ENCODE data around the gene ZBTB16. TPM values are rescaled to one million over a fixed set of nuclear protein-coding genes. Genes with fewer than 3 reads are reported as not detected.

ZBTB16 gene
- total RNA-seq, 1 experiment from 2014 or later = 0.21 TPM

DNA sequence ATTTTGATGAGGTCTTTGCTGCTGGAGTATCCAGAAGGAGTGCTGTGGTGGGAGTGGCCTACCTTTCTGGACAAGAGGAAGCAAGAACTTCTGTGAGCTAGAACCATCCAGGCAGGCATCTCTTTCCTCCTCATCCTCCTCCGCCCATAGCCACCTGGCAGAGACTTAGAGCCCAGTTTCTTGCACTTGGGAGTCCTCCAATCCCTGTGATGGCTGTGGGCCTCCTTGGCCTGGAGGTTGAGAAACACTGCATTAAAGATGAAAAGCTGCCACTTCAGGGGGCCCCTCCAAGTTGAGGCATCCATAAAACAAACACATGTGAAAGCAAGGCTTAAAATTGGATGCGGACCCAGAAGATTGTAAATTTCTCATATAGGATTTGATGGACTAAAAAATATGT, 110.3 kb downstream of the ZBTB16 start:
- ChIA-PET CTCF (no interaction called here), POLR2A (no interaction called here)
- H3K9me3 ChIP-seq (ENCODE audit: control insufficient read depth, insufficient read depth, low read depth, low read length) = no peaks in the 10 kb centered on the region
- BruUV-seq (replicated peaks) = no TSS peak
- H3K27me3 ChIP-seq (ENCODE audit: control insufficient read depth, insufficient read depth, low read length) = peaks cover 10% of the 10 kb centered on the region; the same call in 1 of the 2 replicates
- intact Hi-C loops (cut with micrococcal nuclease; ENCODE audit: unreplicated experiment) (no loop called here), in situ Hi-C loops (cut with HindIII; ENCODE audit: low pct_unique_long_range_greater_than_20kb, low sequenced_read_pairs) (no loop called here)
- ATAC-seq (no peak), DNase-seq (ENCODE audit: low read depth, low spot score) (no peak)
- no peak overlapping the region for H3K27ac ChIP-seq (ENCODE audit: low read length)
- H3K4me1 ChIP-seq (ENCODE audit: control insufficient read depth, insufficient read depth, low read length) = no peaks in the 10 kb centered on the region; the same call in 1 of the 2 replicates
- no peak overlapping the region for H3K4me3 ChIP-seq (ENCODE audit: low read depth in 2 of 2, low read length in 2 of 2)
- no peaks in the 10 kb centered on the region for H3K36me3 ChIP-seq (ENCODE audit: control insufficient read depth, insufficient read depth, low read length)
- TF ChIP-seq TCF7L2 (IDR thresholded peaks at IDR 0.05; ENCODE audit: low read depth, low read length) (no peak), SIN3A (IDR thresholded peaks at IDR 0.05; ENCODE audit: borderline replicate concordance, insufficient read depth, low read depth, low read length) (no peak), REST (IDR thresholded peaks at IDR 0.05; ENCODE audit: insufficient read depth in 1 of 2, low read depth in 2 of 2, low read length in 1 of 2) (no peak), POLR2AphosphoS5 (IDR thresholded peaks at IDR 0.05; ENCODE audit: low read depth, low read length) (no peak)

- in situ Hi-C loops (cut with HindIII; ENCODE audit: low pct_unique_long_range_greater_than_20kb, low sequenced_read_pairs) (no loop called here), intact Hi-C loops (cut with micrococcal nuclease; ENCODE audit: unreplicated experiment) (no loop called here)
- TF ChIP-seq REST (IDR thresholded peaks at IDR 0.05; ENCODE audit: insufficient read depth in 1 of 2, low read depth in 2 of 2, low read length in 1 of 2) = no peak
- no peak for TF ChIP-seq POLR2AphosphoS5 (IDR thresholded peaks at IDR 0.05; ENCODE audit: low read depth, low read length)
- TF ChIP-seq, protein P1, sequence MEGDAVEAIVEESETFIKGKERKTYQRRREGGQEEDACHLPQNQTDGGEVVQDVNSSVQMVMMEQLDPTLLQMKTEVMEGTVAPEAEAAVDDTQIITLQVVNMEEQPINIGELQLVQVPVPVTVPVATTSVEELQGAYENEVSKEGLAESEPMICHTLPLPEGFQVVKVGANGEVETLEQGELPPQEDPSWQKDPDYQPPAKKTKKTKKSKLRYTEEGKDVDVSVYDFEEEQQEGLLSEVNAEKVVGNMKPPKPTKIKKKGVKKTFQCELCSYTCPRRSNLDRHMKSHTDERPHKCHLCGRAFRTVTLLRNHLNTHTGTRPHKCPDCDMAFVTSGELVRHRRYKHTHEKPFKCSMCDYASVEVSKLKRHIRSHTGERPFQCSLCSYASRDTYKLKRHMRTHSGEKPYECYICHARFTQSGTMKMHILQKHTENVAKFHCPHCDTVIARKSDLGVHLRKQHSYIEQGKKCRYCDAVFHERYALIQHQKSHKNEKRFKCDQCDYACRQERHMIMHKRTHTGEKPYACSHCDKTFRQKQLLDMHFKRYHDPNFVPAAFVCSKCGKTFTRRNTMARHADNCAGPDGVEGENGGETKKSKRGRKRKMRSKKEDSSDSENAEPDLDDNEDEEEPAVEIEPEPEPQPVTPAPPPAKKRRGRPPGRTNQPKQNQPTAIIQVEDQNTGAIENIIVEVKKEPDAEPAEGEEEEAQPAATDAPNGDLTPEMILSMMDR (IDR thresholded peaks at IDR 0.05) = no peak
- no peak for TF ChIP-seq SIN3A (IDR thresholded peaks at IDR 0.05; ENCODE audit: borderline replicate concordance, insufficient read depth, low read depth, low read length)
- TF ChIP-seq TCF7L2 (IDR thresholded peaks at IDR 0.05; ENCODE audit: low read depth, low read length) = no peak
- Histone ChIP-seq H3K27ac (ENCODE audit: low read length) (no peak overlapping the region), H3K27me3 (ENCODE audit: control insufficient read depth, insufficient read depth, low read length) (peaks cover 13% of the 10 kb centered on the region; the same call in 1 of the 2 replicates), H3K9me3 (ENCODE audit: control insufficient read depth, insufficient read depth, low read depth, low read length) (no peaks in the 10 kb centered on the region), H3K4me3 (ENCODE audit: low read depth in 2 of 2, low read length in 2 of 2) (no peak overlapping the region), H3K36me3 (ENCODE audit: control insufficient read depth, insufficient read depth, low read length) (no peaks in the 10 kb centered on the region), H3K4me1 (ENCODE audit: control insufficient read depth, insufficient read depth, low read length) (no peaks in the 10 kb centered on the region; the same call in 1 of the 2 replicates)
- DNase-seq (ENCODE audit: low read depth, low spot score) (no peak), ATAC-seq (no peak)
- ChIA-PET CTCF (no interaction called here), POLR2A (no interaction called here)
- BruUV-seq (replicated peaks) = no TSS peak
Observed at GRCh38 chr11:114170226-114170625, 110.7 kb downstream of the ZBTB16 start.

Measured in Panc1 (cell line).